Myocyte (in vitro differentiated cells): ENCODE results near the gene TMEM150A. TPM values are rescaled to one million over a fixed set of nuclear protein-coding genes. Genes with fewer than 3 reads are reported as not detected.
"Not testable (repeated sequence)": the region's sequence is repeated elsewhere in the genome, so short reads cannot be mapped to it uniquely, and the experiment has no call there.

Experiments
- DNase-seq: peaks from one replicate; pipeline ENCODE4 v3.0.0-alpha.2; 2012; ENCODE audit warnings: low read depth
- polyA plus RNA-seq: library from polyadenylated mRNA; unstranded; fragments of >200 nt; gene quantifications from one replicate; pipeline ENCODE4 v1.2.1, GENCODE V29; 2012; ENCODE audit warnings: missing spikeins
- total RNA-seq: library from RNA; depleted of rRNA; stranded (reverse); fragments of >200 nt; gene quantifications from 2 replicates; pipeline ENCODE4 v1.2.3, GENCODE V29; 2014

Gene TMEM150A
- 22.7 and 24.9 TPM in 2 replicates for total RNA-seq
- polyA plus RNA-seq: 66.8 TPM

DNA sequence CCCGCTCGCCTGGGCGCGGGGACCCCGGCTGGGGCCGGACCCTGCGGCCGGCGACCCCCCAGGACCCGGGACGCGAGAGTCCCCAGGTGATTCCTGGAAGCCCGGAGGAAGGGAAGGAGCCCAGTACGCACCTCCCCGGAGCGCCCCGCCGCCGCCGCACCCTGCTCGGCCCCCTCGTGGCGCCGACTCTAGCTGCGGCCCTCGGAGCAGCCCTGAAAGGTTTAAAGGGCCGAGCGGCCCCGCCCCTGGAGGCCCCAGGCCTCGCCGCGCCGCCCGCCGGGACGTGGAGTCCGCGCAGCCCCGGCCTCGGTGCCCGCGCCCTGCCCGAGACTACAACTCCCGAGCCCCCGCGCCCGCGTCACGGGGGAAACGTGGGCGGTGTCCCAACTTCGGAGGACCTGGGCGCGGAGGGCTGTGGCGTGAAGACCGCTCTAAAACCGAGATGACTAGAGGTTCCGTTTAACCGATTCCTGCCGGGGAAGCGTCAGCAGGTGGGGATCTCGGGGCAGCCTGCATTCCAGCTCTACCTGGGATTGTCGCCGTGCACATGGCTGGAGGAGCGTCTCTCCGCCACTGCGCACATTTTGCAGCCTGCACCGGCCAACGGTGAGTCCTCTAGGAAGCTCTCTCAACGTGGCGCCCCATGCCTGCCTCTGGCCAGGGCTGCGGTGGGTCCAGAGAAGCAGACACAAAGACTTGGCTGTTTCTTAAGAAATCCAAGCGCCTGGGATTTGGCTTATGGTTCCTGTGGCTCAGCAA lies at the start of gene TMEM150A:
TMEM150A (minus strand) TSS at position 223 of the 759 bp plus-strand sequence. CDS start 750 bp downstream, outside the sequence.
- peak; percentile 95 for DNase-seq

DNA sequence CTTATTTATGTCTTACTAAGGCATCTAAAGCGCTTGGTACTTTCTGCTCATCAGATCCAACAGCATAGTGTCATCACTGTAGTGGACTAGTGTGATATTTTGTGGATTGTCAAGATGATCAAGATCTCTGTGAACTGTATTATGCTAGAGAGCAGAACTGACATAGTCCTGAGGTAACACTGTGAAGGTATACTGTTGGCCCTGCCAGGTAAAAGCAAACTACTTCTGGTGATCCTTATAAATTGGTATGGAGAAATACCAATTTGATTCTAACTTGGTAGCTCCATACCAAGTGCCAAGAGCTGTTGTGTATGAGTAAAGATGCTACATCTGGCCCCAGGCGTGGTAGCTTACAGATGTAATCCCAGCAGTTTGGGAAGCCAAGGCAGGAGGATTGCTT lies 49.6 kb upstream of the TMEM150A start:
- DNase-seq: no peak

- no peak for DNase-seq
Measured at GRCh38 chr2:85651097-85651496, 48.6 kb upstream of the TMEM150A start.

GRCh38 chr2:85650456-85650855 lies 48.0 kb upstream of the TMEM150A start:
- no peak for DNase-seq

DNA sequence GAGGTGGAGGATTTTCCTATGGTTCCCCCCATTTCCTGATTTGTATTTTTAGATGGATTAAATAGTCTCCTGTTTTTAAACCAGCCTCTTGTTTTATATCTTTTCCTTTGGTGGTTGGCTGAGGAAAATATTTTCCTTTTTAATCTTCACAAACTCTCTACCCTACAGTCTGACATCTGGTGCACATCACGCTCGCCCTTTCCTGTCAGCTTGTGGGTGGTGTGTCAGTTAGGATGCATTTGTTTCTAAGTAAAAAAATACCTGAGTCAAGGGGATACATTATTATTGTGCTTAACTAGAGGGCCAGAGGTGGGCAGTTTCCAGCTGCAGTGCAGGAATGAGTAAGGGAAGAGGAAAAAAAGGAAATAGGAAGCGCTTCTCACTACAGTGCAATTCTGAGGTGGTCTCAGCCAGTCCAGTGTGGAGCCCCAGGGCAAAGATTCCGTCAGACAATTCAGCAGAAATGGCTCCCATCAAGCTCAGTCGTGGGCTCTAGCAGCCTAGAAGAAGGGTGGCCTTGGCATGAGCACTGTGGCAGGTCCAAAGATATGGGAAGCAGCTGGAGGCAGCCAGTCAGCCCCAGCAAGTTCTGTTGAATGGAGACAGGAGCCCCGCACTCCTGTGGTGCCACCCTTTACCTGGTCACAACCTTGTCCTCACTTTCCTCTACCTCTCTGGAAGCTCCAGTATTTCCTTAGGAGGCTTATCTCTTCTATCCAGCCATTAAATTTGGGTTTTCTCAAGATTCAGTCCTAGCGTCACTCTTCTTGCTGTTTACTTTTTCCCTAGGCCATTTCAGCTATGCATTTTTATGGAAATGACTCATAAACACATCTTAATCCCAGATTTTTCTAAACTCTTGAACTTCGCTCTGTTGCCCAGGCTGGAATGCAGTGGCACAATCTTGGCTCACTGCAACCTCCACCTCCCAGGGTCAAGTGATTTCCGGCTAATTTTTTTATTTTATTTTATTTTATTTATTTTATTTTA lies 47.0 kb upstream of the TMEM150A start:
- no peak for DNase-seq

DNA sequence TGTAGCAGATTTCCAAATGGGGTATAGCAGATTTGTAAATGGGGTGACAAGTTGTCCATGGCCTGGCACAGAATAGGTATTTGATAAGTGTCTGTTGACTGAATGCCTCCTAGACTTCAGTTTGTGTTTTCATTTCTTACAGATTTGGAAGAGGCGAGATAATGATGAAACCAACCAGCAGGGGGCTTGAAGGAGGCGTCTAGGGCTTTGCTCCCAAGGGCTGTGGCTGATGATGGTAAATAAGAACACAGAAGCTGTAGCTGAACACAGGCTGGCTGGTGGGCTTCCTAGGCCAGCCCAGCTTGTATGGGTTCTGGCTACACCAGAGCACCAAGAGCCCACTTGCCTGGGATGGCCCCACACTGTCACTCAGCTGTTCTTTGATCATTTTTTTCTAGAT lies 46.1 kb upstream of the TMEM150A start:
- peak; percentile 50 for DNase-seq

GRCh38 chr2:85647823-85648526 lies 45.5 kb upstream of the TMEM150A start:
- no peak for DNase-seq

DNA sequence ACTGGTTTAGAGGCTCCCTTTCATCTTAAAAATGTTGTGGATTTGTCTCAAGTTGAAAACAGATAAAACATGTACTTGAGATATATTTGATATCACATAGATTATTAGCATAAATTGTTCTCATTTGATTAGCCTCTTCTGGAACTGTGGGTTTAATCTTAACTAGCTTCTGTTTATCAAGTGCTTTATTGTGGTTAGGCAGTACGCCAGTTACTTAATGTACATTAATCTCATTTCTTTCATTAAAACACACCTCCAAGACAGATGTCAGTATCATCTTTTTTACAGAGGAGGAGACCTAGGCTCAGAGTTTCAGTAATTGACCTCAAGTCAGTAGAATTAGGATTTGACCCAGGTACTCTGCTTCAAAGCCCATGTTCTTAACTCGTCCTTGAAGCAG lies 43.7 kb upstream of the TMEM150A start:
- no peak for DNase-seq

GRCh38 chr2:85644909-85645308 lies 42.4 kb upstream of the TMEM150A start:
- DNase-seq: peak; percentile 89

DNA sequence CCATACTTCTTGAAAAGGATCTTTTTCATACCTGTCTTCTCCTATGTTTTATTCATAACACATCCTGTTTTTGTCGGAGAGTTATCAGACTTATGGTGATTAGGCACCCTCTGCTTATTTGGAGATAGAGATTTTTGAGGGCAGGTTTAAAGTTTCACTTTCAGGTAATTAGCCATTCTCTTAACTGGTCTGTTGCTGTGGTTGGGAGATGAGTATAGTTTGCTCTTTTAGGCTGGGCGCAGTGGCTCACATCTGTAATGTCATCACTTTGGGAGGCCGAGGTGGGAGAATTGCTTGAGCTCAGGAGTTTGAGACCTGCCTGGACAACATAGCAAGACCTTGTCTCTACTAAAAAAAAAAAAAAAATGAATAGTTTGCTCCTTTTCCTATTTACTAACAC lies 40.2 kb upstream of the TMEM150A start:
- DNase-seq: no peak

GRCh38 chr2:85635636-85636035 lies 33.1 kb upstream of the TMEM150A start:
- DNase-seq: no peak

DNA sequence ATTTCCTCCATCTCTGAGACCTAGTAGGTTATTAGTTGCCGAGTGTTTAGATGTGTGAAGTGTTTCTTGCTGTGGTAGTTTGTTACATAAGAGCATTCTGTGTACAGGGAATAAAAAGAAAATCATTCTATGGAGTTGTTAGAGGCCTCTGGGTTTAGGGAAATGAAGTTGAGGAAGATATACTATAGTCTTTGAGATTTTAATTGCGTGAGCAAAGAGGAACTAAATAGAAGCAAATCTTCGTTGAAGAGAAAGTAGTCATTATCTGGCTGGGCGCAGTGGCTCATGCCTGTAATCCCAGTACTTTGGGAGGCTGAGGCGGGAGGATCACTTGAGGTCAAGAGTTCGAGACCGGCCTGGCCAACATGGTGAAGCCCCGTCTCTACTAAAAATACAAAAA lies 32.5 kb upstream of the TMEM150A start:
- no peak for DNase-seq

- peak; percentile 70 for DNase-seq
Measured at GRCh38 chr2:85631316-85631715, 28.8 kb upstream of the TMEM150A start.

GRCh38 chr2:85628658-85629057 lies 26.2 kb upstream of the TMEM150A start:
- no peak for DNase-seq

DNA sequence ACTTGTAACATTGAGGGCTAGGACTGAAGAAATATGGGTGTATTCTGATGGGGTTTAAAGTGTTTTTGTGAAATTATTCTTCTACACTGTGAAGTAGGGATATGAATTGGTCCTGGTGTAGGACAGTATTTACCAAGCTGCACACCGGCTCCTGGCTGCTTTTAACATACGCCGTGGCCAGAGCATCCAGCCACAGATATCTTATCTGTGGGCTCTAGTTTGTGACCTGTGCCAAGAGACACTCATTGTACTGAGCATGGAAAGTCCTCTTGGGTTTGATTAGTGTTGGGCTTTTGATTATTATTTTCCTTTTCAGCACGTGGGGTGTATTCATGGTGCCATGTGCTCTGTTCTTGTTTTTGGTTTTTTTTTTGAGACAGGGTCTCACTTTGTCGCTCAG lies 21.5 kb upstream of the TMEM150A start:
- no peak for DNase-seq

DNA sequence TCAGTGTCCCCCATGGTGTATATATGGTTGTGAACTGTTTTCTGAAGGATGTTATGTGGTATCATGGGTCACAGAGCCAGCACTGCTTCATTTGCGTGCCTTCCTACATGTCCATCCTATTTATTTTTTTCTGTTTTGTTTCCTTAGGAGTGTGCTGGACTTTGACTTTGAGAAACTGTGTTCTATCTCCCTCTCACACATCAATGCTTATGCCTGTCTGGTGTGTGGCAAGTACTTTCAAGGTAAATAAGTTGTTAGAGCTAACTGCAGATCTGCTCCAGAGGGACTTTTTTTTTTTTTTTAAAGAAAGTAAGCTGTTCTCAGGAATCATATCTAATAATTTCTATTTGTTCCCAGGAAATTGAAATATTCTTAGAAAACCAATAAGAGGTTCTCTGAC lies 18.8 kb upstream of the TMEM150A start:
- DNase-seq: no peak

GRCh38 chr2:85619617-85620016 lies 17.1 kb upstream of the TMEM150A start:
- DNase-seq: no peak

DNA sequence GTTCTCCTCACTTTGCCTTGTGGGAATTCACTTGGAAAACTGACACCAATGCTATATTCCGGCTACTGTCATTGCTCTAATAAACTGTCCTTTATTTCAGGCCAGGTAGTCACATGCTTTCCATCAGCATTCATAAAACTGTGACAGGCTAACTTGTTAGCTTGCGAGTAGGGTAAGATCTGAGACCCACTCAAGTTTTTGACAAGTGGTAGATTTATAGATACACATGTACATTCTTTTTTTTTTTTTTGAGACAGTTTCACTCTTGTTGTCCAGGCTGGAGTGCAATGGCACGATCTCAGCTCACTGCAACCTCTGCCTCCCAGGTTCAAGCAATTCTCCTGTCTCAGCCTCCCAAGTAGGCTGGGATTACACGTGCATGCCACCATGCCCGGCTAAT lies 15.2 kb upstream of the TMEM150A start:
- not testable (repeated sequence) for DNase-seq

DNA sequence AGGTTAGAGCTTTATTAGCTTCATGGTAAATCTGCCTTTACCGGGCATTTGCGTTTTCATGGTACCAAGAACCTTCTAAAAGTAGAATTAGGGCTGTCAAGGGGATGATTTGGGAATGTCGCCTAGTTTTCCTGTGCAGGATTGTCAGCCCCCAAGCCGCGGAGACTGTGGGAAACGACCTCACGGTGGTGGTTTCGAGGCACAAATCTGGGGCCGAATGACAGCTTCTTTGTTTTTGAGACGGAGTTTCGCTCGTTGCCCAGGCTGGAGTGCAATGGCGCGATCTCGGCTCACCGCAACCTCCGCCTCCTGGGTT lies 12.9 kb upstream of the TMEM150A start:
- no peak for DNase-seq

- not testable (repeated sequence) for DNase-seq
Measured at GRCh38 chr2:85614757-85615156, 12.3 kb upstream of the TMEM150A start.

GRCh38 chr2:85613717-85614515 lies 11.4 kb upstream of the TMEM150A start:
- peak; percentile 65 for DNase-seq
